Choroid plexus epithelial cell (primary cell): ENCODE measurements around the gene BTBD9.

ENCODE experiments used
- DNase-seq: peaks from one replicate; pipeline ENCODE4 v3.0.0-alpha.2; 2010; ENCODE audit warnings: low read depth
- H3K4me3 ChIP-seq: 2 replicates; pipeline ENCODE4 v1.5.1; 2011; ENCODE audit warnings: low read depth, mild to moderate bottlenecking, control low read depth, low read length, moderate library complexity
- TF ChIP-seq, protein P1 (sequence below): conservative IDR thresholded peaks from 2 replicates; pipeline ENCODE4 v1.5.1; 2011; ENCODE audit warnings: low read depth, mild to moderate bottlenecking, control low read depth, inconsistent platforms, low read length, moderate library complexity

The BTBD9 gene

GRCh38 chr6:38503960-38504682, 135.6 kb downstream of the BTBD9 start:
- DNase-seq: no peak
- no peak overlapping the region for H3K4me3 ChIP-seq
- TF ChIP-seq, protein P1, sequence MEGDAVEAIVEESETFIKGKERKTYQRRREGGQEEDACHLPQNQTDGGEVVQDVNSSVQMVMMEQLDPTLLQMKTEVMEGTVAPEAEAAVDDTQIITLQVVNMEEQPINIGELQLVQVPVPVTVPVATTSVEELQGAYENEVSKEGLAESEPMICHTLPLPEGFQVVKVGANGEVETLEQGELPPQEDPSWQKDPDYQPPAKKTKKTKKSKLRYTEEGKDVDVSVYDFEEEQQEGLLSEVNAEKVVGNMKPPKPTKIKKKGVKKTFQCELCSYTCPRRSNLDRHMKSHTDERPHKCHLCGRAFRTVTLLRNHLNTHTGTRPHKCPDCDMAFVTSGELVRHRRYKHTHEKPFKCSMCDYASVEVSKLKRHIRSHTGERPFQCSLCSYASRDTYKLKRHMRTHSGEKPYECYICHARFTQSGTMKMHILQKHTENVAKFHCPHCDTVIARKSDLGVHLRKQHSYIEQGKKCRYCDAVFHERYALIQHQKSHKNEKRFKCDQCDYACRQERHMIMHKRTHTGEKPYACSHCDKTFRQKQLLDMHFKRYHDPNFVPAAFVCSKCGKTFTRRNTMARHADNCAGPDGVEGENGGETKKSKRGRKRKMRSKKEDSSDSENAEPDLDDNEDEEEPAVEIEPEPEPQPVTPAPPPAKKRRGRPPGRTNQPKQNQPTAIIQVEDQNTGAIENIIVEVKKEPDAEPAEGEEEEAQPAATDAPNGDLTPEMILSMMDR: no peak

- no peak overlapping the region for H3K4me3 ChIP-seq
- TF ChIP-seq, protein P1: no peak
- DNase-seq: no peak
Measured at GRCh38 chr6:38503032-38503773, 136.5 kb downstream of the BTBD9 start.

- TF ChIP-seq, protein P1: no peak
- H3K4me3 ChIP-seq: no peak overlapping the region
- DNase-seq: no peak
Measured at GRCh38 chr6:38502423-38502822, 137.3 kb downstream of the BTBD9 start.

DNA sequence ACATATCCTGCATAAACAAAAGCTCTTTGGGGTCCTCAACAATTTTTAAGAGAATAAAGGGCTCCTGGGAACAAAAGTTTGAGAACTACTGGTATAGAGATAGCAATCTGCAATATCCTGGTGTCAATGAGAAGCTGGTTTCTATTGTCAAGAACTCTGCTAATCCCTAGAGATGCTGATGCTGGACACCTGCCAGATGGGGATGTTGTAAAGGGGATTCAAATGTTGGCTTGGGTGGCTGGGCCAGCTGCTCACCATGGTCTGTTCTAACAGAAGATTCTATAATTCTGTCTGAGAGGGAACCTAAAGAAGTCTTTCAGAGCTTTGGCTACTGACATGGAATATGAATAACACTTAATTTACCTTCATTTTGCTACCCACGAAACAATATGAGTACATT, 137.8 kb downstream of the BTBD9 start:
- TF ChIP-seq, protein P1: no peak
- no peak overlapping the region for H3K4me3 ChIP-seq

DNA sequence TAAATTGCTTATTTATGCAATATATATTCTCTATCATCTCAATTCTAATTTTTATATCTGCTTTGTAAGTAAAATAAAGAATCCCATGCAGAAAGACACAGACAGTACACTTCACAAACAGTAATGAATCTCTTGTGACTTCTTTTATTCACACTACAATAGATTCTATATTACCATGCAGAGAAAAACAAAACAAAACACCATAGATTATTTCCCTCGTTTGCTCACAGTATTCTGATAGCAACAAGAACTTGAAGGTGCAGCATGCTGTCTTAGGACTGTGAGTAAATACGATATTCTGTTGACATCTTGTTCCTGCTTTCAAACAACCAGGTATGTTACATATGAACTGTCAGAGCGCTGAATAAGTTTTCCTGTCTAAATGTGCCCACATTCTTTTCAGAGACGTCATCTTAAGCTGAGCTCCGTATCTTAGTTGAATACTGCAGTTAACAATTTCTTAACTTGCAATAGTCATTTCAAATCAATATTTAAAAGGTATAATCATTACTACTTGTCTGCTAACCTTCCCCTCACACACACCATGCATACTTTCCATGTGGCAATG, 140.1 kb downstream of the BTBD9 start:
- H3K4me3 ChIP-seq: no peak overlapping the region
- TF ChIP-seq, protein P1: no peak
- DNase-seq: peak; percentile 25

More for the DNA sequence above, 137.8 kb downstream of the BTBD9 start:
- DNase-seq: no peak

DNA sequence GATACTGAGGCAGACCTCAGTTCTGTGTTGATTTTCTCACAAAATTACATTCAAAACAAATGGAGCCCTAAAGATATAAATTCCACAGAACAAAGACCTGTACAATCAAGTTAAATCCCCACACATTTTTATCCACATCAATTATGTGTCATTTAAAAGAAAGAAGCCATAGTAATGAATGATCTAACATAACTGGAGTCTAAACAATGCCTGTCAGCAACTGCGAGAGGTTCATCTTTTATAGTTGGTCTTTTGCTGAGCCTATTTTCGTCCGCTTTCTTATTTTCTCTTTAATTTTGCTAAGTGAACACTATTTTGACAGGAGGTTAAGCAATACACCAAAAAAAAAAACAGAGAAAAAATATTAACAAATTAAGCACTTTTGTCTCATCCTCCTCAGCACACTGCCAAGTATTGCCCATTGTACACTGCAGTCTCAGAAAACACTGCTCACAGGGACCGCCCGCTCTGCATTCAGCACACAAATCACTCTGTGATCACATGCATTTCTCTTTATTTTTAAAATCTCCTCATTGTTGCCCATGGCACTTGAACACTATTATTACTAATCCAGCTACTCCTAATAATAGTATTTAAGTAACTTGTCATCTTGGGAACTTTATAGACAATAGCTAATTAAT, 140.8 kb downstream of the BTBD9 start:
- H3K4me3 ChIP-seq: no peak overlapping the region
- TF ChIP-seq, protein P1: no peak
- no peak for DNase-seq
